Endothelial cell of umbilical vein (primary cell): Measurements from ENCODE around the gene TCF7. TPM values are rescaled to one million over a fixed set of nuclear protein-coding genes. Genes with fewer than 3 reads are reported as not detected.

Experiments used
- BruUV-seq: library from RNA; stranded (reverse); fragments of 400-500 nt; replicated peaks from 2 replicates; lab custom pipeline; 2021; lab: Mats Ljungman, UMichigan
- CTCF ChIA-PET: fragments of 300-600, 350-600 bp; sonication (Branson Sonifier 250); formaldehyde crosslinking; loops from one replicate; lab custom pipeline; 2021; ENCODE audit warnings: antibody characterized with exemption, inconsistent platforms; lab: Charles Lee
- POLR2A ChIA-PET: fragments of 300-600, 350-600 bp; sonication (Branson Sonifier 250); formaldehyde crosslinking; loops from one replicate; lab custom pipeline; 2021; ENCODE audit warnings: antibody characterized with exemption, inconsistent platforms; lab: Charles Lee
- DNase-seq: peaks from one replicate; pipeline ENCODE4 v3.0.0-alpha.2; 2011; ENCODE audit warnings: low read depth, low spot score
- FAIRE-seq: peaks from 2 replicates; lab custom pipeline; 2011; peaks lifted over from hg19 to GRCh38; lab: Jason Lieb, UNC
- H2AFZ ChIP-seq: 2 replicates; pipeline ENCODE4 v1.6.0; 2012; ENCODE audit warnings: low read depth, low read length, control low read depth, inconsistent platforms
- H3K27ac ChIP-seq: 2 replicates; pipeline ENCODE4 v1.5.1; 2011; ENCODE audit warnings: low read depth, mild to moderate bottlenecking, control low read depth, low read length, moderate library complexity; ENCODE audit not compliant: insufficient read depth
- H3K27me3 ChIP-seq, 2 experiments: 2 replicates each; pipeline versions ENCODE4 v1.6.0 to v1.6.1; 2011; ENCODE audit warnings: low read length in 2 of 2, mixed read lengths in 1 of 2; ENCODE audit not compliant: control insufficient read depth in 2 of 2, insufficient read depth in 2 of 2
- H3K36me3 ChIP-seq, 2 experiments: 2 replicates in 1 of 2; 3 replicates in 1 of 2; pipeline ENCODE4 v1.5.1; 2011; ENCODE audit warnings: low read length in 2 of 2, mild to moderate bottlenecking in 1 of 2, moderate library complexity in 1 of 2; ENCODE audit not compliant: control insufficient read depth in 2 of 2, insufficient read depth in 2 of 2; ENCODE audit errors: extremely low read depth in 1 of 2
- H3K4me1 ChIP-seq: 3 replicates; pipeline ENCODE4 v1.5.1; 2011; ENCODE audit warnings: mild to moderate bottlenecking, low read length; ENCODE audit not compliant: control insufficient read depth, insufficient read depth; ENCODE audit errors: extremely low read depth
- H3K4me2 ChIP-seq: 2 replicates; pipeline ENCODE4 v1.6.1; 2011; ENCODE audit warnings: low read length, control low read depth, mixed read lengths; ENCODE audit not compliant: insufficient read depth
- H3K4me3 ChIP-seq, 3 experiments: fragments of 200-600 bp in 1 of 3; sonication (generic), shearing (Covaris generic) in 1 of 3; replicated peaks in 1 of 3; 2 replicates each; pipeline ENCODE4 v1.5.1; 2011 to 2016; ENCODE audit warnings: control low read depth in 3 of 3, low read length in 3 of 3, mild to moderate bottlenecking in 2 of 3, inconsistent platforms in 1 of 3, low read depth in 1 of 3, moderate library complexity in 1 of 3; ENCODE audit not compliant: insufficient read depth in 1 of 3
- H3K79me2 ChIP-seq: 2 replicates; pipeline ENCODE4 v1.6.0; 2012; ENCODE audit warnings: low read length, inconsistent platforms; ENCODE audit not compliant: control insufficient read depth, insufficient read depth
- H3K9ac ChIP-seq: replicated peaks from 2 replicates; pipeline ENCODE3; 2011; ENCODE audit warnings: low read length, control low read depth; ENCODE audit not compliant: insufficient read depth; ENCODE audit errors: extremely low read depth
- H3K9me1 ChIP-seq: replicated peaks from 3 replicates; pipeline ENCODE4 v1.6.0; 2011; ENCODE audit warnings: mild to moderate bottlenecking, low read length; ENCODE audit not compliant: control insufficient read depth, insufficient read depth; ENCODE audit errors: extremely low read depth
- H3K9me3 ChIP-seq: replicated peaks from 2 replicates; pipeline ENCODE4 v1.5.1; 2012; ENCODE audit warnings: low read length, inconsistent platforms; ENCODE audit not compliant: control insufficient read depth, insufficient read depth
- H4K20me1 ChIP-seq: replicated peaks from 2 replicates; pipeline ENCODE3; 2011; ENCODE audit warnings: mild to moderate bottlenecking, low read length; ENCODE audit not compliant: control insufficient read depth, insufficient read depth; ENCODE audit errors: extremely low read depth
- FOS ChIP-seq: IDR thresholded peaks from 2 replicates; pipeline ENCODE4 v1.6.1; 2011; ENCODE audit warnings: mild to moderate bottlenecking, low read length, moderate library complexity, borderline replicate concordance; ENCODE audit not compliant: insufficient read depth
- GATA2 ChIP-seq: IDR thresholded peaks from 2 replicates; pipeline ENCODE4 v1.7.0; 2011; ENCODE audit warnings: low read depth, mild to moderate bottlenecking, moderate library complexity, mixed read lengths, low read length; ENCODE audit not compliant: insufficient read length, insufficient read depth
- JUN ChIP-seq: IDR thresholded peaks from 2 replicates; pipeline ENCODE4 v1.6.1; 2011; ENCODE audit warnings: borderline replicate concordance, low read depth; ENCODE audit not compliant: insufficient read length, insufficient read depth
- POLR2A ChIP-seq: IDR thresholded peaks from 2 replicates; pipeline ENCODE4 v1.6.1; 2012; ENCODE audit warnings: low read depth, mild to moderate bottlenecking, control low read depth, low read length
- dilution Hi-C: fragments of 300-500 bp; cut with MboI; formaldehyde crosslinking; loops from one replicate; pipeline ENCODE4 v1.15.0; 2019; ENCODE audit warnings: low sequenced_read_pairs; ENCODE audit not compliant: extremely low pct_ligation_motif_present
- intact Hi-C: fragments of 100-400 bp; cut with micrococcal nuclease; formaldehyde crosslinking; loops from one replicate; pipeline ENCODE4 v1.10.0; 2022
- polyA plus RNA-seq, 4 experiments: library from polyadenylated mRNA; depleted of rRNA in 3 of 4; stranded (reverse) in 3 of 4; unstranded in 1 of 4; fragments of >200 nt; gene quantifications; 2 replicates each; pipeline versions ENCODE4 v1.2.1 to v1.2.3, GENCODE V29; 2011 to 2012; ENCODE audit warnings: missing spikeins in 1 of 4
- total RNA-seq: library from RNA; stranded (reverse); gene quantifications from 2 replicates; pipeline ENCODE4 v1.2.3, GENCODE V29; 2021
- TF ChIP-seq, protein P1 (sequence below), 2 donors: IDR thresholded peaks; 1 replicate in 1 of 2; 2 replicates in 1 of 2; pipeline ENCODE4 v1.5.1; 2011; ENCODE audit warnings: low read length in 2 of 2, mild to moderate bottlenecking in 2 of 2, moderate library complexity in 2 of 2, control low read depth in 1 of 2, inconsistent platforms in 1 of 2, low read depth in 1 of 2; ENCODE audit not compliant: insufficient read depth in 1 of 2; ENCODE audit errors: extremely low read depth in 1 of 2
- TF ChIP-seq, protein P2 (sequence below): IDR thresholded peaks from 2 replicates; pipeline ENCODE4 v1.6.1; 2011; ENCODE audit not compliant: insufficient read depth, insufficient read length

Gene TCF7
- total and polyA plus RNA-seq, 2 donors (not counting 3 experiments of a cell fraction or from before 2014, with no cell fraction given) = 1.8 to 2.5 TPM

DNA sequence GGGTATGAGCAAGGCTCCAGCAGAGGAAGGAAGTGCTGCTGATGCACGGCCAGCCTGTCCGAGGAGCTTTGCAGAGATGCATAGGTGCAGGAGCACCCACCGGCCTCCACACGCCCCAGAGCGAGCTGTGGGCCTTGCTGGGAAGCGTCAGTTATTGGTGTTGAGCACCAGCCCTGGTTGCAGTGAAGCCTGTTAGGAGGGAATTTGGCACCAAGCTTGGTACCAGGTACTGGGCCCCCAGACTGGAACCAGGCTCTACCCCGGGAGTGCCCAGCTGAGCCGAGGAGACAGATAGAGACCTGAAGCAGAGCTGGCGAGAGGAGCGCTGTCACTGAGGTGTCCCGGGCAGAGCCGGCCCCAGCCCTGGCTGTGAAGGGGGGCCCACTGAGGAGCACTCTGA lies 5.2 kb downstream of the TCF7 start:
- Histone ChIP-seq H3K9ac (no peak overlapping the region), H3K79me2 (no peaks in the 10 kb centered on the region), H3K4me2 (no peak overlapping the region), H2AFZ (no peak overlapping the region), H3K27ac (no peak overlapping the region), H3K9me1 (no peaks in the 10 kb centered on the region), H3K36me3 (no peaks in the 10 kb centered on the region), H3K9me3 (no peaks in the 10 kb centered on the region), H3K4me1 (peaks cover 2% of the 10 kb centered on the region), H3K4me3 (no peak overlapping the region), H4K20me1 (no peaks in the 10 kb centered on the region), H3K27me3 (no peaks in the 10 kb centered on the region)
- no TSS peak for BruUV-seq
- no peak for FAIRE-seq
- POLR2A ChIA-PET = interaction anchor here (1.3 kb wide), 1 partner anchor 11 kb away, joined by 3 read pairs; no protein-coding TSS in a partner anchor
- dilution Hi-C loops = no loop called here
- DNase-seq = no peak
- intact Hi-C loops = no loop called here
- CTCF ChIA-PET = interaction anchor here (0.6 to 3.1 kb wide), 5 partner anchors 10 to 80 kb away, joined by 3 to 10 read pairs (median 5); no protein-coding TSS in a partner anchor
- TF ChIP-seq FOS = no peak
- no peak for TF ChIP-seq GATA2
- TF ChIP-seq JUN = no peak
- TF ChIP-seq, protein P1, sequence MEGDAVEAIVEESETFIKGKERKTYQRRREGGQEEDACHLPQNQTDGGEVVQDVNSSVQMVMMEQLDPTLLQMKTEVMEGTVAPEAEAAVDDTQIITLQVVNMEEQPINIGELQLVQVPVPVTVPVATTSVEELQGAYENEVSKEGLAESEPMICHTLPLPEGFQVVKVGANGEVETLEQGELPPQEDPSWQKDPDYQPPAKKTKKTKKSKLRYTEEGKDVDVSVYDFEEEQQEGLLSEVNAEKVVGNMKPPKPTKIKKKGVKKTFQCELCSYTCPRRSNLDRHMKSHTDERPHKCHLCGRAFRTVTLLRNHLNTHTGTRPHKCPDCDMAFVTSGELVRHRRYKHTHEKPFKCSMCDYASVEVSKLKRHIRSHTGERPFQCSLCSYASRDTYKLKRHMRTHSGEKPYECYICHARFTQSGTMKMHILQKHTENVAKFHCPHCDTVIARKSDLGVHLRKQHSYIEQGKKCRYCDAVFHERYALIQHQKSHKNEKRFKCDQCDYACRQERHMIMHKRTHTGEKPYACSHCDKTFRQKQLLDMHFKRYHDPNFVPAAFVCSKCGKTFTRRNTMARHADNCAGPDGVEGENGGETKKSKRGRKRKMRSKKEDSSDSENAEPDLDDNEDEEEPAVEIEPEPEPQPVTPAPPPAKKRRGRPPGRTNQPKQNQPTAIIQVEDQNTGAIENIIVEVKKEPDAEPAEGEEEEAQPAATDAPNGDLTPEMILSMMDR (IDR thresholded peaks at IDR 0.05; ENCODE audit: extremely low read depth in 1 of 2, insufficient read depth in 1 of 2, low read depth in 1 of 2, low read length in 2 of 2) = no peak
- no peak for TF ChIP-seq POLR2A
- TF ChIP-seq, protein P2, sequence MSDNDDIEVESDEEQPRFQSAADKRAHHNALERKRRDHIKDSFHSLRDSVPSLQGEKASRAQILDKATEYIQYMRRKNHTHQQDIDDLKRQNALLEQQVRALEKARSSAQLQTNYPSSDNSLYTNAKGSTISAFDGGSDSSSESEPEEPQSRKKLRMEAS = no peak
